Right ventricle myocardium superior (tissue), 1 donor: ENCODE measurements around the gene OSBPL2. TPM values are rescaled to one million over a fixed set of nuclear protein-coding genes. Genes with fewer than 3 reads are reported as not detected.

Experiments
- ATAC-seq: fragments of 200-7000 bp; cut with Tn5 transposase; one replicate; pipeline ENCODE4 v1.9.1; 2020; ENCODE audit warnings: mild to moderate bottlenecking; ENCODE audit not compliant: poor library complexity
- DNase-seq: peaks from one replicate; pipeline ENCODE4 v3.0.0-alpha.2; 2020
- intact Hi-C: fragments of 100-400 bp; cut with DNase I; formaldehyde crosslinking; loops from one replicate; pipeline ENCODE4 v1.11.2; 2022
- total RNA-seq: library from RNA; stranded (reverse); fragmentation: NEBNext Ultra II Directional; extraction: Animal tissue kit (Norgen Biotek cat#: 25700); gene quantifications from one replicate; pipeline ENCODE4 v1.2.1, GENCODE V29; 2021
- donor health status: DM: no; HTN: yes; CAD: no; lungs with severe emphysema.

The OSBPL2 gene
- total RNA-seq, 1 donor from 2014 or later = 52.3 TPM

- no peak for DNase-seq
- ATAC-seq = no peak
- intact Hi-C loops = no loop called here
Observed at GRCh38 chr20:62269378-62269777, 31.1 kb downstream of the OSBPL2 start.

- intact Hi-C loops = no loop called here
- DNase-seq = no peak
Observed at GRCh38 chr20:62269871-62270270, 31.6 kb downstream of the OSBPL2 start.

GRCh38 chr20:62272200-62272599 lies 33.9 kb downstream of the OSBPL2 start:
- intact Hi-C loops = no loop called here
- DNase-seq (no peak), ATAC-seq (no peak)

More at GRCh38 chr20:62269871-62270270, 31.6 kb downstream of the OSBPL2 start:
- no peak for ATAC-seq

- ATAC-seq = no peak
- no peak for DNase-seq
- intact Hi-C loops = no loop called here
Observed at GRCh38 chr20:62273416-62273815, 35.1 kb downstream of the OSBPL2 start.

- peak; percentile 22 for DNase-seq
- intact Hi-C loops = no loop called here
- no peak for ATAC-seq
Observed at GRCh38 chr20:62274332-62274950, 36.1 kb downstream of the OSBPL2 start.

GRCh38 chr20:62275219-62275618 lies 36.9 kb downstream of the OSBPL2 start:
- no peak for ATAC-seq
- intact Hi-C loops = no loop called here
- DNase-seq = peak; percentile 9

GRCh38 chr20:62276439-62276838 lies 38.1 kb downstream of the OSBPL2 start:
- ATAC-seq (peak; percentile 67), DNase-seq (peak; percentile 42)
- intact Hi-C loops = no loop called here

- ATAC-seq (peak; percentile 30), DNase-seq (peak; percentile 54)
- intact Hi-C loops = no loop called here
Observed at GRCh38 chr20:62277253-62277652, 38.9 kb downstream of the OSBPL2 start.

- DNase-seq (peak; percentile 22), ATAC-seq (no peak)
- intact Hi-C loops = no loop called here
Observed at GRCh38 chr20:62280303-62280702, 42.0 kb downstream of the OSBPL2 start.

- intact Hi-C loops = no loop called here
- DNase-seq = peak; percentile 36
- ATAC-seq = no peak
Observed at GRCh38 chr20:62281161-62281933, 43.0 kb downstream of the OSBPL2 start.

- intact Hi-C loops = no loop called here
- ATAC-seq = no peak
Observed at GRCh38 chr20:62282103-62282502, 43.8 kb downstream of the OSBPL2 start.

GRCh38 chr20:62282877-62283503 lies 44.7 kb downstream of the OSBPL2 start:
- peak; percentile 81 for DNase-seq
- ATAC-seq = peak; percentile 87
- intact Hi-C loops = no loop called here

More at GRCh38 chr20:62282103-62282502, 43.8 kb downstream of the OSBPL2 start:
- no peak for DNase-seq

- DNase-seq = peak; percentile 12
- intact Hi-C loops = no loop called here
- no peak for ATAC-seq
Observed at GRCh38 chr20:62284448-62284847, 46.1 kb downstream of the OSBPL2 start.

GRCh38 chr20:62285151-62285550 lies 46.8 kb downstream of the OSBPL2 start:
- DNase-seq (no peak), ATAC-seq (no peak)
- intact Hi-C loops = no loop called here

- ATAC-seq (no peak), DNase-seq (peak; percentile 53)
- intact Hi-C loops = no loop called here
Observed at GRCh38 chr20:62285722-62286121, 47.4 kb downstream of the OSBPL2 start.

GRCh38 chr20:62286493-62287064 lies 48.3 kb downstream of the OSBPL2 start:
- peak; percentile 34 for ATAC-seq
- peak; percentile 52 for DNase-seq
- intact Hi-C loops = no loop called here

GRCh38 chr20:62287129-62287528 lies 48.8 kb downstream of the OSBPL2 start:
- DNase-seq (no peak), ATAC-seq (no peak)
- intact Hi-C loops = no loop called here

- ATAC-seq (no peak), DNase-seq (peak; percentile 23)
- intact Hi-C loops = no loop called here
Observed at GRCh38 chr20:62287759-62288534, 49.6 kb downstream of the OSBPL2 start.
